Measurements from ENCODE around the gene PNPLA1.

The PNPLA1 gene

DNA sequence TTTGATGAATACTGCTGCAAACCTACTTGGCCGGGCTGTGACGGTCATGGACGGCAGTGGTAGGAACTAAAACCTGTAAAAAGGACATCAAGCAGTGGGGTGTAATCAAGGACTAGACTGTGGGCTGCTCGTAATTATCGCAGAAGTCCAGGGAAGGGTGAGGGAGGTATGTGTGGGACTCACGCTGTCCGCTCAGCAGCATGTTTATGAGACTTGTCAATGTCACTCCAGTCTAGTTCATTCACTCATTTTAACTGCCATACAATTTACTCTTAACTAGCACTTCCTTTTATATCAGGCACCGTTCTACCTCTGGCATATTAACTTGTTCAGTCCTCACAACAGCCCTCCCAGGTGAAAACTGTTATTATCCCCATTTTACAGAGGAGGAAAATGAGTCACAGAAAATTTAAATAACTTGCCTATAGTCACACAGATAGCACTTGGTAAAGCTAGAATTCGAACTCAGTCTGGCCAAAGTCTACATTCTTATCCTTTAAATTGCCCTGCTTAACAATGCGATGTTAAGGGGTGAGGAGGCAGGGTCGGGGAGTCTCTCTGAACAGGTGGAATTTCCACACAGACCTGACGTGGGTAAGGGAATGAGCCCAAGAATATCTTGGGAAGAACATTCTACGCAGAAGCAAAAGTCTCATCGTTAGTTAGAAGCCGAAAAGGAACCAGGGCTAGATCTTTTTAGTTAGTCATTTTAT, 4.1 kb downstream of the PNPLA1 start:
- H3K4me1 ChIP-seq (ENCODE audit: low read length) = no peaks in the 10 kb centered on the region
- no peaks in the 10 kb centered on the region for H4K20me1 ChIP-seq (ENCODE audit: insufficient read depth, low read length)
- H3K4me2 ChIP-seq (ENCODE audit: low read length) = no peak overlapping the region
- H3K27ac ChIP-seq (ENCODE audit: low read length) = no peak overlapping the region
- no peak overlapping the region for H2AFZ ChIP-seq (ENCODE audit: low read depth, low read length)
- TF ChIP-seq, protein P1, sequence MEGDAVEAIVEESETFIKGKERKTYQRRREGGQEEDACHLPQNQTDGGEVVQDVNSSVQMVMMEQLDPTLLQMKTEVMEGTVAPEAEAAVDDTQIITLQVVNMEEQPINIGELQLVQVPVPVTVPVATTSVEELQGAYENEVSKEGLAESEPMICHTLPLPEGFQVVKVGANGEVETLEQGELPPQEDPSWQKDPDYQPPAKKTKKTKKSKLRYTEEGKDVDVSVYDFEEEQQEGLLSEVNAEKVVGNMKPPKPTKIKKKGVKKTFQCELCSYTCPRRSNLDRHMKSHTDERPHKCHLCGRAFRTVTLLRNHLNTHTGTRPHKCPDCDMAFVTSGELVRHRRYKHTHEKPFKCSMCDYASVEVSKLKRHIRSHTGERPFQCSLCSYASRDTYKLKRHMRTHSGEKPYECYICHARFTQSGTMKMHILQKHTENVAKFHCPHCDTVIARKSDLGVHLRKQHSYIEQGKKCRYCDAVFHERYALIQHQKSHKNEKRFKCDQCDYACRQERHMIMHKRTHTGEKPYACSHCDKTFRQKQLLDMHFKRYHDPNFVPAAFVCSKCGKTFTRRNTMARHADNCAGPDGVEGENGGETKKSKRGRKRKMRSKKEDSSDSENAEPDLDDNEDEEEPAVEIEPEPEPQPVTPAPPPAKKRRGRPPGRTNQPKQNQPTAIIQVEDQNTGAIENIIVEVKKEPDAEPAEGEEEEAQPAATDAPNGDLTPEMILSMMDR (IDR thresholded peaks at IDR 0.05; ENCODE audit: low read depth, low read length) = no peak
- TF ChIP-seq EZH2phosphoT487 (IDR thresholded peaks at IDR 0.05; ENCODE audit: low read depth) = no peak
- H3K36me3 ChIP-seq (replicated peaks; ENCODE audit: low read depth, low read length) = no peaks in the 10 kb centered on the region
- H3K9ac ChIP-seq (ENCODE audit: low read length) = no peak overlapping the region
- no peaks in the 10 kb centered on the region for H3K9me3 ChIP-seq (ENCODE audit: insufficient read depth, low read length)
- peaks cover 65% of the 10 kb centered on the region for H3K27me3 ChIP-seq (ENCODE audit: low read depth, low read length)
- no peak overlapping the region for H3K4me3 ChIP-seq (ENCODE audit: low read length)
- no peaks in the 10 kb centered on the region for H3K79me2 ChIP-seq (ENCODE audit: low read length)

DNA sequence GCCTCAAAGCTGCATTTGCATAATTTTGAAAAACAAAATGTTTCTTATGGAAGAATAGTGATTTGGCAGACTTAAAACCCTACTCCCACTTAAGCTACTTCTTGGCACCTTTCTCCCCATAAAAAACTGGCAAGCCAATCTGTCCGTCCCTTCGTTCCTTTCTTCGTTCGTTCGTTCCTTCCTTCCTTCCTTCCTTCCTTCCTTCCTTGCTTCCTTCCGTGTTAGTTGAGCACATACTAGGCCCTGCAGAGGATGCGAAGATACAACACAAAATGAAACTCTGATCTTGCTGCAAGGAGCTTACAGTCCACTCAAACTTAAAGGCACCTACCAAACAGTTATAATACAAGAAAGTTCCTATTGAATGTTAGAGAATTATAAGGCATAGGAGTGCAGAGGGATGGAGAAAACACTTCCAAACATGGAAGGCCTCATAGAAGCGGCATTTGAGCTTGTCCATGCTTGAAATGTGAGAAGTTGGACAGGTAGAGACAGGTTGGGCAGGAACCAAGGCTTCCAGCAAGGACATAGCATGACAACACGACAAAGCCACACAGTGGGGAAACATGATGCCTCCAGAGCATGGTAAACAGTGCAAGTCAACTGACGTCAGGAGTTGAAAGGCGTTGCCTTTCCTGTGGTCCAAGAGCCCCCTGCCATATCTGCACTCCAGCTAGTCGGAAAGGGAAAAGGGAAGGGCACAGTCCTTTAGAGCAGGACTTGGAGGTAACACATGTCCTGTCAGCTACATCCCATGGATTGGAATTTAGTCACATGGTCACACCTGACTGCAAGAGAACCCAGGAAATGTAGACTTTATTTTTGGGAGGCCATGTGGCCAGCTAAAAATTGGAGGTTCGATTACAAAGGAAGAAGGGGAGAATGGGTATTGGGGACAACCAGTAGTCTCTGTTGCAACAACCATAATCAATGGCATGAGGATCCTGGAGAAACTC, 7.0 kb downstream of the PNPLA1 start:
- Histone ChIP-seq H3K36me3 (replicated peaks; ENCODE audit: low read depth, low read length) (no peaks in the 10 kb centered on the region), H3K9me3 (ENCODE audit: insufficient read depth, low read length) (no peaks in the 10 kb centered on the region), H3K27ac (ENCODE audit: low read length) (no peak overlapping the region), H3K9ac (ENCODE audit: low read length) (no peak overlapping the region), H3K4me3 (ENCODE audit: low read length) (no peak overlapping the region), H4K20me1 (ENCODE audit: insufficient read depth, low read length) (no peaks in the 10 kb centered on the region), H3K4me1 (ENCODE audit: low read length) (peaks cover 14% of the 10 kb centered on the region), H3K27me3 (ENCODE audit: low read depth, low read length) (peaks cover 65% of the 10 kb centered on the region), H3K79me2 (ENCODE audit: low read length) (no peaks in the 10 kb centered on the region), H3K4me2 (ENCODE audit: low read length) (no peak overlapping the region), H2AFZ (ENCODE audit: low read depth, low read length) (no peak overlapping the region)
- TF ChIP-seq, protein P1 (IDR thresholded peaks at IDR 0.05; ENCODE audit: low read depth, low read length) = no peak
- TF ChIP-seq EZH2phosphoT487 (IDR thresholded peaks at IDR 0.05; ENCODE audit: low read depth) = no peak

DNA sequence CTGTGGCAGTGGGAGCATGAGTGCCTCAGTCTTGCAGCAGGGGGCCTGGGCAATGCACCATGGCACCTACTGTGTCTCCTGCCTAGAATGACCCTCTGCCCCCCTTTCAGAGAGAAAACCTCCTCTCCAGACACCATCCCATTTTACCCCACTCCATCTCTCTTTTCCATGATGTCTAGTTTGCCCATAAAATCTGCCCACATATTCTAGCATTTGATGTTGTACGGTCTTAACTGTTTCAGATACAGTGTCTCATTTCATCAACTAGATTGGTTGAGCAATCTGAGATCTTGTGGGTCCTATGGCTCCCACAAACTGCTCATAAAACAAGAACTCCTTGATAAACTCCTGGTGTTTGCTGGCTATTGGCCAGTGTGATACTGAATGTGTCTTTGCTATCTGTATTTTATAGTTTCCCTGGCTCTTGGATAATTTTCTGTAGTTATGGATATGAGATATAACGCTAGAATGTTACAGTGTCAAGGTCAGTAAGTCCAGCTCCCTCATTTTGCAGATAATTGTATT, 8.1 kb downstream of the PNPLA1 start:
- Histone ChIP-seq H3K4me1 (ENCODE audit: low read length) (peaks cover 14% of the 10 kb centered on the region), H3K27me3 (ENCODE audit: low read depth, low read length) (peaks cover 68% of the 10 kb centered on the region), H3K79me2 (ENCODE audit: low read length) (no peaks in the 10 kb centered on the region), H4K20me1 (ENCODE audit: insufficient read depth, low read length) (no peaks in the 10 kb centered on the region), H3K4me3 (ENCODE audit: low read length) (no peak overlapping the region), H3K9ac (ENCODE audit: low read length) (no peak overlapping the region), H3K4me2 (ENCODE audit: low read length) (no peak overlapping the region), H3K27ac (ENCODE audit: low read length) (no peak overlapping the region), H2AFZ (ENCODE audit: low read depth, low read length) (no peak overlapping the region), H3K36me3 (replicated peaks; ENCODE audit: low read depth, low read length) (no peaks in the 10 kb centered on the region), H3K9me3 (ENCODE audit: insufficient read depth, low read length) (no peaks in the 10 kb centered on the region)
- TF ChIP-seq, protein P1 (IDR thresholded peaks at IDR 0.05; ENCODE audit: low read depth, low read length) = no peak
- TF ChIP-seq EZH2phosphoT487 (IDR thresholded peaks at IDR 0.05; ENCODE audit: low read depth) = no peak

DNA sequence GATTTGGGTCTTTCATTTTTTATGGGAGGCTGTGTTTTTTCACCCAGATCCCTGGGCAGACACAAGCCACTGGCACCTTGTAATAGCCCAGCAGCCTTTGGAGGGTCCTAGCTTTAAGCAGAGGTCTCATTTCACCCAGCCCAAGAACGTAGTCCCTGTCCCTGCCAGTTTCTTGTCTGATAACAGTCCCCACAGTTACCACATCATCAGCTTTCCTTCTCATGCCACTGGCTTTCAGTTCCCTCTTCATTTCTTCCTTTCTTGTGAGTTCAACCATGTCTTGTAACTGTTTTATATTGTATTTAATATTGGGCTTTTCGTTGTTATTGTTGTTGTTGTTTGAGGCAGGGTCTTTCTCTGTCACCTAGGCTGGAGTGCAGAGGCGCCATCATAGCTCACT, 10.6 kb downstream of the PNPLA1 start:
- H2AFZ ChIP-seq (ENCODE audit: low read depth, low read length) = no peak overlapping the region
- H3K4me1 ChIP-seq (ENCODE audit: low read length) = peaks cover 14% of the 10 kb centered on the region
- no peak overlapping the region for H3K9ac ChIP-seq (ENCODE audit: low read length)
- H3K27ac ChIP-seq (ENCODE audit: low read length) = no peak overlapping the region
- no peaks in the 10 kb centered on the region for H4K20me1 ChIP-seq (ENCODE audit: insufficient read depth, low read length)
- H3K79me2 ChIP-seq (ENCODE audit: low read length) = no peaks in the 10 kb centered on the region
- peak overlapping the region; percentile 31 for H3K4me2 ChIP-seq (ENCODE audit: low read length)
- H3K27me3 ChIP-seq (ENCODE audit: low read depth, low read length) = peaks cover 70% of the 10 kb centered on the region
- TF ChIP-seq, protein P1 (IDR thresholded peaks at IDR 0.05; ENCODE audit: low read depth, low read length) = no peak
- no peak for TF ChIP-seq EZH2phosphoT487 (IDR thresholded peaks at IDR 0.05; ENCODE audit: low read depth)
- H3K36me3 ChIP-seq (replicated peaks; ENCODE audit: low read depth, low read length) = no peaks in the 10 kb centered on the region
- H3K9me3 ChIP-seq (ENCODE audit: insufficient read depth, low read length) = no peaks in the 10 kb centered on the region
- H3K4me3 ChIP-seq (ENCODE audit: low read length) = no peak overlapping the region

Measured in OCI-LY3 (cell line).